GM19455 (cell line): ENCODE measurements around the gene TM4SF4.
"Not testable (repeated sequence)": the region's sequence is repeated elsewhere in the genome, so short reads cannot be mapped to it uniquely, and the experiment has no call there.

Source experiments
- ATAC-seq: cut with Tn5 transposase; IDR thresholded peaks from one replicate; pipeline ENCODE4 v1.9.1; 2021; ENCODE audit not compliant: unreplicated experiment

The TM4SF4 gene, protein sequence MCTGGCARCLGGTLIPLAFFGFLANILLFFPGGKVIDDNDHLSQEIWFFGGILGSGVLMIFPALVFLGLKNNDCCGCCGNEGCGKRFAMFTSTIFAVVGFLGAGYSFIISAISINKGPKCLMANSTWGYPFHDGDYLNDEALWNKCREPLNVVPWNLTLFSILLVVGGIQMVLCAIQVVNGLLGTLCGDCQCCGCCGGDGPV

GRCh38 chr3:149474250-149474817, at the start of gene TM4SF4:
Gene TM4SF4, plus strand, starts transcription at chr3:149474697. Its CDS starts 181 bp downstream, at chr3:149474878.
- no peak for ATAC-seq

DNA sequence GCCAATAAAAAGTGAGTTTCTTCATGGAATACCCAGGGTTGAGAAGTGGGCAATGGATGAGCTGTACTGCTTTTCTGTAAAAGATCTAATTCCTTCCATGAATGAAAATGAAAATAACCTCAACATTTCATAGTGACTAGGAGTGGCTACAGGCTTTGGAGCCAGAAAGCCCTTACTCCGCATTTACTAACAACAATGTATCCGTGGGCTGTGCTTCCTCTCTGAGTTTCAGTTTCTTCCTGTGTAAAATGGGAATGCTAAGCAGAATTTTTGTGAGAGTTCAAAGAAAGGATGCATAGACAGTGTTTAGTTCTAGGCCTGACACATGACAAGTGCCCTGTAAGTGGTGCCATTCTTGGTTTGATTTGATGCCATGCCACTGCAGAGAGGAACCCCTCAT, 49.6 kb upstream of the TM4SF4 start:
- ATAC-seq: no peak

- no peak for ATAC-seq
Measured at GRCh38 chr3:149426325-149426724, 48.2 kb upstream of the TM4SF4 start.

GRCh38 chr3:149428087-149428486, 46.4 kb upstream of the TM4SF4 start:
- no peak for ATAC-seq

DNA sequence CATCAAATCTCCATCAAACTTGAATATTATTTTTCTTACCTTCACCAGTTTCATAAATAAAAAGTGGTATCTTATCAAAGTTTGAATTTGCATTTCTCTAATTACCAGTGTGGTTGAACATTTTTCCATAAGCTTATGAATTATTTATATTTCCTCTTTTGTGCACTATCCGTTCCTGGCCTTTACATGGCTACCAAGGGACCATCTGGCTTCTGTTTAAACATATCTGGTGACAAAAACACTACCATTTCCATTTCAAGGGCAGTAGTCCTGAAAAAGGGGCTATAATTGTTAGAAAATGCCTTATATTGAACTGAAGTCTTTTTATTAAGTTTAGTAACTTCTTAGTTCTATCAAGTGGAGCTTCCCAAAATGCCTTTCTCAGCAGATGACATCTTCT, 44.3 kb upstream of the TM4SF4 start:
- ATAC-seq: no peak

DNA sequence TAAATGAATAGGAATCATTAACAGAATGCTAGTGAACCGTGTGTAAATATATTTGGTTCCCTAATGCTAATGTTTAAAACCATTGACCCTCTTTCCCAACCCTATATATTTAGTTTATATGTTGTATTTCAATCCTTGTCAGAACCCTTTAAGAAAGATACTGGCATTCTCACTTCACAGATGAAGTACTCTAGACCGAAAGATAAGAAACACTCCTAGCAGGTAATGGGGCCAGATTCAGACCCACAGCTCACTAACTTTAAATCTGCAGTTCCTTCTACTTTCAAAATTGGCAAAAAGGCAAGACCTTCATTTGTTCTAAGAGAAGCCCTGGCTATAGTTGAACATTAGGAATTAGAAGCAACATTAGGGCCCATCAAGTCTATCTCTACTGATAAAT, 42.3 kb upstream of the TM4SF4 start:
- ATAC-seq: no peak

GRCh38 chr3:149435996-149436885, 38.3 kb upstream of the TM4SF4 start:
- no peak for ATAC-seq

GRCh38 chr3:149437286-149437685, 37.2 kb upstream of the TM4SF4 start:
- no peak for ATAC-seq

- no peak for ATAC-seq
Measured at GRCh38 chr3:149437710-149438109, 36.8 kb upstream of the TM4SF4 start.

- ATAC-seq: no peak
Measured at GRCh38 chr3:149438981-149439380, 35.5 kb upstream of the TM4SF4 start.

DNA sequence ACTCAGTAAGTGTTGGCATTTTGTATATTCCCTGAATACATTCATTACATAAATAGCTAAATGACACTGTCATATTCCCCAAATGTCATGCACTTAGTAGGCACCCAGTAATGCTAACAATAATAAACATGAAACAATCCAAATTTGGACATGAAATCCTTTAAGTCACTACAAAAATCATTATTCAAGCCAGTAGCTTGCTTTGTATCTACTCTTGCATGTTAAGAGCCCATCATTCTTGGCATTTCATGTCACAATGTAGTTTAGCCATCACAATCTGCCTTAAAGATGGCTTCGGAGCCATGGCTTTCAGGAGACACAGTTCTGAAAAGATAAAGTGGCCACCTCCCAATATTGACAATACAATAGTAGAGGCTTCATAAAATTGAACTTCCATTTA, 32.9 kb upstream of the TM4SF4 start:
- no peak for ATAC-seq

GRCh38 chr3:149442043-149442442, 32.5 kb upstream of the TM4SF4 start:
- no peak for ATAC-seq

DNA sequence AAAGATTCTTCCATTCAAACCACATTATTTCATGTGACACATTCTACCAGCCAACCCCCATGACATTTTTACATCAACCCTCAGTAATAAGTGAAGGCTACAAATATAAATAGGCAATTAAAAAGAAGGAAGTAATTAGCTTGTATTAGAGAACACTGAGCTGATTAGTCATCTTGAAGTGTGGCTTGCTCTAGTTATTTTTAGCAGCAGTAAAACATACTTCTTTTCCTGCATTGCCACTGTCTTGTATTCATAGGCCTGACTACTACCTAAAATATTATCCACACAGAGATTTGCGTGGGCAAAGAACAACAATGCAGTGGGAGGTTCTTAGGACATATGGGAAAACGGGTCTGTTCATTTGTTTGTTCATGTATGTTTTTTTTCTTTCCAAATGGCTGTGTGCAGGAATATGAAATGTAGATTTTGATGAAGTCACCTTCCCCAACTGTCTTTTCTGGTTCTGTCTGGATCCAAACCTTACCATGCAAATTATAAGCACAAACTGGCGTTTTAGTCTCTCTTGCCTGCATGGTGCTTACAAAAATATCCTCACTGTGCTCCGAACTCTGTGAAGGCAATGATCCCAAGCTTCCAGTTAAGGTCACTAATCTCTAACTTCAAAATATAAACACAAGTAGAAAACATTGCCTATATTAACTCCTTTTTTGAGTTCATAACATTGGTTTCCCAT, 31.5 kb upstream of the TM4SF4 start:
- ATAC-seq: no peak

DNA sequence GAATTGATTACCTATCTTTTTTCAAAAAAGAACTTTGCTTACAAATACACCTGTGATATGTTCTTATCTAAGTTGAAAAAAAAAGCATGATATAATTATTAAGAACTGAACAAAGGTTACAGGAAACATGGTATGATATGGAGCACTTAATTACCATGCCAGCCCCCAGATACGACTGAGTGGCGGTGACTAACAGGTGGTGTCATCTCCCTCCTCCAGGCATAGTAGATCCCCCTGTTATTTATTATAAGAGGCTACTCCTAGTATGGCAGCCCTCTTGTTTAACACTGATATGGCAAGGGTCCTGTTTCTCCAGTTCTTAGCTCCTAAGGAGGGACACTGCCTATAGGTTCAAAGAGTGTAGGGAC, 31.0 kb upstream of the TM4SF4 start:
- ATAC-seq: no peak

DNA sequence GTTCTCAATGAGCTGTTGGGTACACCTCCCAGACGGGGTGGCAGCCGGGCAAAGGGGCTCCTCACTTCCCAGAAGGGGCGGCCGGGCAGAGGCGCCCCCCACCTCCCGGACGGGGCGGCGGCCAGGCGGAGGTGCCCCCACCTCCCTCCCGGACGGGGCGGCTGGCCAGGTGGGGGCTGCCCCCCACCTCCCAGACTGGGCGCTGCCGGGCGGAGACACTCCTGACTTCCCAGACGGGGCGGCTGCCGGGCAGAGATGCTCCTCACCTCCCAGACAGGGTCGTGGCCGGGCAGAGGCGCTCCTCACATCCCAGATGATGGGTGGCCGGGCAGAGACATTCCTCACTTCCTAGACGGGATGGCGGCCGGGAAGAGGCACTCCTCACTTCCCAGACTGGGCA, 29.6 kb upstream of the TM4SF4 start:
- ATAC-seq: not testable (repeated sequence)

- no peak for ATAC-seq
Measured at GRCh38 chr3:149448331-149448831, 26.1 kb upstream of the TM4SF4 start.

- no peak for ATAC-seq
Measured at GRCh38 chr3:149449182-149449581, 25.3 kb upstream of the TM4SF4 start.

- no peak for ATAC-seq
Measured at GRCh38 chr3:149449799-149450198, 24.7 kb upstream of the TM4SF4 start.

GRCh38 chr3:149450281-149450680, 24.2 kb upstream of the TM4SF4 start:
- no peak for ATAC-seq

GRCh38 chr3:149452036-149452435, 22.5 kb upstream of the TM4SF4 start:
- ATAC-seq: no peak

GRCh38 chr3:149453140-149453805, 21.2 kb upstream of the TM4SF4 start:
- ATAC-seq: no peak
